Measurements from ENCODE around the gene PNPLA5.

DNA sequence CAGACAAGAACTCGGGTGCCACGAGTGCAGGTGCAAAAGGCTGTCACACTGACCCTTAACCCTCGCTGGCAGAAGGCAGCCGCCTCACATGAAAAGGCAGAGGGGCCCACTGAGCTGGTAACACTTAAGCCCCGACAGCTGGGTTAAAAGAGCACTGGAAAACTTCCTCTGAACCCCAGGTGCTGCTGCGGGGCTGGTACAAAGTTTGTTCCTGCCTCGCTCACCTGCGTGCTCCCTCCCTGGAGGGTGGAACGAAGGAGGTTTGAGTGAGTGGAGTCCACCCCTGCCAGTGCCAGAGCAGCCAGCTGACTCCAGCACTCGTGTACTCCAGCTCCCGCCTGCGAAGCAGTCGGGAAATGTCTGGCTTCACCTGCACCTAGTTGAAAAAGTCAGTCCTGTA lies 42.1 kb downstream of the PNPLA5 start:
- no peak for TF ChIP-seq RAD21 (CRISPR knock-in tag; IDR thresholded peaks at IDR 0.05)
- TF ChIP-seq RFX5 (IDR thresholded peaks at IDR 0.05; ENCODE audit: low read depth, low read length), result no peak
- TF ChIP-seq, protein P1, sequence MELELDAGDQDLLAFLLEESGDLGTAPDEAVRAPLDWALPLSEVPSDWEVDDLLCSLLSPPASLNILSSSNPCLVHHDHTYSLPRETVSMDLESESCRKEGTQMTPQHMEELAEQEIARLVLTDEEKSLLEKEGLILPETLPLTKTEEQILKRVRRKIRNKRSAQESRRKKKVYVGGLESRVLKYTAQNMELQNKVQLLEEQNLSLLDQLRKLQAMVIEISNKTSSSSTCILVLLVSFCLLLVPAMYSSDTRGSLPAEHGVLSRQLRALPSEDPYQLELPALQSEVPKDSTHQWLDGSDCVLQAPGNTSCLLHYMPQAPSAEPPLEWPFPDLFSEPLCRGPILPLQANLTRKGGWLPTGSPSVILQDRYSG (CRISPR knock-in tag; IDR thresholded peaks at IDR 0.05), result no peak
- no peak for TF ChIP-seq ZNF670 (CRISPR knock-in tag; IDR thresholded peaks at IDR 0.05; ENCODE audit: borderline replicate concordance)

All from HepG2 (cell line).